GM10266 (cell line): ENCODE results near the gene IER5.

Source experiments
- DNase-seq: peaks from one replicate; pipeline ENCODE4 v3.0.0; 2012; ENCODE audit errors: extremely low spot score
- CTCF ChIP-seq: IDR thresholded peaks from 2 replicates; pipeline ENCODE4 v1.5.1; 2012; ENCODE audit warnings: mild to moderate bottlenecking, low read depth; ENCODE audit not compliant: control insufficient read depth, insufficient read depth; ENCODE audit errors: missing control alignments

IER5 gene

DNA sequence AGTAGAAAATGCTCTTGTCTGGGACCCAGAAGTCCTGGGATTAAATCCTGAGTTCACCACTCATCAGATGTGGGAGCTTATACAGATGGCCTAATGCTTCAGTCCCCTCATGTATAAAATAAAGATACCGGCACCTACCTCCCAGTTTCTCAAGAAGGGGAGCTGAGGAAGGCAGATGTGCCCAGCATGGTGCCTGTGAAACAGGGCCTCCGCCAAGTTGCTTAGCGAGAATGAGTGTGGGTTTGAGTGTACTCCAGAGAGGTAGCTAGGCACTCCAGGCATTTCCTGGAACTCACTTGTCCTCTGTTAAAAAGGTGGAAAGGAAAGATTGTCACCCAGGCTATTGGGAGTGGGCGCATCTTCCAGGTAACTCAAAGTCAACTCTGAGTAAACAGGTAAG lies 37.8 kb downstream of the IER5 start:
- no peak for DNase-seq
- no peak for TF ChIP-seq CTCF

DNA sequence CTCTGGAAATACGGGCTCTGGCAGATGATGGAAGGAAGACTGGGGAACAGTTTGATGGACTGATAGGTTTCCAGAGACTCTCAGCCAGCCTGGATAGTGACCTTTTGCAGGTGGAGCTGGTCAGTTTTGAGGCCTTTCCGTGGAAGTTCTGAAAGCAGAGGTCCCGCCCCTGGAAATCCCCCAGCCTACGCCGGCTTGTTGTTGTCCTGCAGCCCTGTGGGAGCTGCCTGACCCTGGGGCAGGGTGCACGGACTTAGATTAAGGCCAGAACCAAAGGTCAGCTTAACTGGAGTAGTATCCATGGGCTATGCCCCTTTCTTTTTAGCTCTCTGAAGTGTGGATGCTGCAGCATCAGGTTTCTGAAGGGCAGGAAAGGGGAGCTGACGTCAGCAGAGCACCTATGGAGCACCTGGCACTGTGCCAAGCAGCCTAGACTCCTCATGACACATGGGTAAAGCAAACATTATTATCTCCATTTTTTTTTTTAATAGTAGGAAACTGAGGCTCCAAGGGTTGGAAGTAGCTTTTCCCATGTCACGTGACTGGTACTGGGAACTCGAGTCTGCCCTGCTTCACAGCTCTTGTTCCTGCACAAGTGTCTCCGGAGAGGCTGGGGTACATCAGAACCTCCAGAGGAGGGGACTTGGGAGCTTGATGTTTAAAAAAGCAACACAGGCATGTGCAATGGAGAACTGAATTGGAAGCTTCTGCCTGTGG lies 38.5 kb downstream of the IER5 start:
- TF ChIP-seq CTCF: no peak
- no peak for DNase-seq

GRCh38 chr1:181127898-181128453 lies 39.5 kb downstream of the IER5 start:
- TF ChIP-seq CTCF: no peak
- DNase-seq: no peak

GRCh38 chr1:181128592-181129497 lies 40.3 kb downstream of the IER5 start:
- TF ChIP-seq CTCF: no peak
- peak; percentile 53 for DNase-seq

GRCh38 chr1:181129771-181130606 lies 41.5 kb downstream of the IER5 start:
- DNase-seq: no peak
- no peak for TF ChIP-seq CTCF

DNA sequence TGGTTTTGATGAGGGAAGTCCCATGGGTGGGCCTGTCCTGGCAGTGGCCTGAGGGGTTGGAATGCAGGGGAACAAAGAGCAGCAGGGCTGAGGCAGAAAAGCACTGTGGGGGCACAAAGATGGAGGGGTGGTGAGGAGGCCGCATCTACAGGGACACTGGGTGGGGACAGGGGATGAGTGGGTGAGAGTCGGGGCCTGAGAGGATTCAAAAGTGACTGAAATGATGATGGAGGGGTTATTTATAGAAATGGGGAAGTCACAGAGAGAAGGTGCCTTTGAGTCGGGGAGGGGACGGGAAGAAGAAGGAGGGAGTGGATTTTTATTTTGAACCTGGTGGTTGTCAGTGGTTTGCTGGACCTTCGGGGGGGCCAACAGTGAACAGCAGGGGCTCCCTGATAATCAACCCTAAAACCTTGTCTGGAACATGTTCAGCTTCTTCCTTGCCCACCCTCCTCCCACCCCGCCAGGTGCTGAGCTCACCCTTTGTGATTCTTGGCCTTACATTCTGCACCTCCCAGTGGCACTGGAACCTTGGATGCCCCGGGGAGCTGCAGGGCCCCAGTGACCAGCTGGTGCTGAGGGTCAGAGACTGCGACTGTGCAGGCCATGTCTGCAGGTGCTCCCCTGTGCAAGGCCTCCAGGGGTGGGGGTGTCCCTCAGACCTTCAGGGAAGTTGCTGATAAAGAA lies 42.9 kb downstream of the IER5 start:
- DNase-seq: peak; percentile 77
- no peak for TF ChIP-seq CTCF
